ENCODE data around the gene PARD3. TPM values are rescaled to one million over a fixed set of nuclear protein-coding genes. Genes with fewer than 3 reads are reported as not detected.

The PARD3 gene
- total and polyA plus RNA-seq, 10 of the 15 experiments (the other 5 are each of a cell fraction or from before 2014, with no cell fraction given) = 2.6 to 43.1 (median 13.9) TPM

- TF ChIP-seq, protein P1, sequence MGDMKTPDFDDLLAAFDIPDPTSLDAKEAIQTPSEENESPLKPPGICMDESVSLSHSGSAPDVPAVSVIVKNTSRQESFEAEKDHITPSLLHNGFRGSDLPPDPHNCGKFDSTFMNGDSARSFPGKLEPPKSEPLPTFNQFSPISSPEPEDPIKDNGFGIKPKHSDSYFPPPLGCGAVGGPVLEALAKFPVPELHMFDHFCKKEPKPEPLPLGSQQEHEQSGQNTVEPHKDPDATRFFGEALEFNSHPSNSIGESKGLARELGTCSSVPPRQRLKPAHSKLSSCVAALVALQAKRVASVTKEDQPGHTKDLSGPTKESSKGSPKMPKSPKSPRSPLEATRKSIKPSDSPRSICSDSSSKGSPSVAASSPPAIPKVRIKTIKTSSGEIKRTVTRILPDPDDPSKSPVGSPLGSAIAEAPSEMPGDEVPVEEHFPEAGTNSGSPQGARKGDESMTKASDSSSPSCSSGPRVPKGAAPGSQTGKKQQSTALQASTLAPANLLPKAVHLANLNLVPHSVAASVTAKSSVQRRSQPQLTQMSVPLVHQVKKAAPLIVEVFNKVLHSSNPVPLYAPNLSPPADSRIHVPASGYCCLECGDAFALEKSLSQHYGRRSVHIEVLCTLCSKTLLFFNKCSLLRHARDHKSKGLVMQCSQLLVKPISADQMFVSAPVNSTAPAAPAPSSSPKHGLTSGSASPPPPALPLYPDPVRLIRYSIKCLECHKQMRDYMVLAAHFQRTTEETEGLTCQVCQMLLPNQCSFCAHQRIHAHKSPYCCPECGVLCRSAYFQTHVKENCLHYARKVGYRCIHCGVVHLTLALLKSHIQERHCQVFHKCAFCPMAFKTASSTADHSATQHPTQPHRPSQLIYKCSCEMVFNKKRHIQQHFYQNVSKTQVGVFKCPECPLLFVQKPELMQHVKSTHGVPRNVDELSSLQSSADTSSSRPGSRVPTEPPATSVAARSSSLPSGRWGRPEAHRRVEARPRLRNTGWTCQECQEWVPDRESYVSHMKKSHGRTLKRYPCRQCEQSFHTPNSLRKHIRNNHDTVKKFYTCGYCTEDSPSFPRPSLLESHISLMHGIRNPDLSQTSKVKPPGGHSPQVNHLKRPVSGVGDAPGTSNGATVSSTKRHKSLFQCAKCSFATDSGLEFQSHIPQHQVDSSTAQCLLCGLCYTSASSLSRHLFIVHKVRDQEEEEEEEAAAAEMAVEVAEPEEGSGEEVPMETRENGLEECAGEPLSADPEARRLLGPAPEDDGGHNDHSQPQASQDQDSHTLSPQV (IDR thresholded peaks at IDR 0.05) = no peak
- TF ChIP-seq SREBF2 (IDR thresholded peaks at IDR 0.05; ENCODE audit: low read length) (no peak), TARDBP (IDR thresholded peaks at IDR 0.05; ENCODE audit: borderline replicate concordance) (no peak), SREBF1 (IDR thresholded peaks at IDR 0.05; ENCODE audit: low read length) (no peak), JUND (IDR thresholded peaks at IDR 0.05; ENCODE audit: low read depth, low read length) (no peak), USF1 (IDR thresholded peaks at IDR 0.05; ENCODE audit: borderline replicate concordance, extremely low read length, insufficient read depth, low read depth, low read length) (no peak), CREB1 (IDR thresholded peaks at IDR 0.05; ENCODE audit: low read depth) (no peak)
- TF ChIP-seq, protein P2, sequence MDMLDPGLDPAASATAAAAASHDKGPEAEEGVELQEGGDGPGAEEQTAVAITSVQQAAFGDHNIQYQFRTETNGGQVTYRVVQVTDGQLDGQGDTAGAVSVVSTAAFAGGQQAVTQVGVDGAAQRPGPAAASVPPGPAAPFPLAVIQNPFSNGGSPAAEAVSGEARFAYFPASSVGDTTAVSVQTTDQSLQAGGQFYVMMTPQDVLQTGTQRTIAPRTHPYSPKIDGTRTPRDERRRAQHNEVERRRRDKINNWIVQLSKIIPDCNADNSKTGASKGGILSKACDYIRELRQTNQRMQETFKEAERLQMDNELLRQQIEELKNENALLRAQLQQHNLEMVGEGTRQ (IDR thresholded peaks at IDR 0.05; ENCODE audit: borderline replicate concordance, low read depth, low read length) = no peak
These were observed 501.2 kb downstream of the PARD3 start (continued) for GRCh38 chr10:34313888-34314287.

Measured in GM12878 (cell line).